ENCODE measurements around the gene HPCAL1.

The HPCAL1 gene

GRCh38 chr2:10368491-10369231 is 66.0 kb downstream of the HPCAL1 start:
- no peak for DNase-seq (ENCODE audit: low read depth in 1 of 2, low spot score in 1 of 2)

GRCh38 chr2:10369269-10370255 is 66.9 kb downstream of the HPCAL1 start:
- DNase-seq (ENCODE audit: low read depth in 1 of 2, low spot score in 1 of 2) = no peak

- DNase-seq (ENCODE audit: low read depth in 1 of 2, low spot score in 1 of 2) = no peak
These were observed 67.7 kb downstream of the HPCAL1 start for GRCh38 chr2:10370390-10370789.

GRCh38 chr2:10370895-10371294 is 68.2 kb downstream of the HPCAL1 start:
- no peak for DNase-seq (ENCODE audit: low read depth in 1 of 2, low spot score in 1 of 2)

- DNase-seq (ENCODE audit: low read depth in 1 of 2, low spot score in 1 of 2) = no peak
These were observed 68.9 kb downstream of the HPCAL1 start for GRCh38 chr2:10371441-10372196.

GRCh38 chr2:10372203-10372861 is 69.6 kb downstream of the HPCAL1 start:
- DNase-seq (ENCODE audit: low read depth in 1 of 2, low spot score in 1 of 2) = no peak

GRCh38 chr2:10372862-10373240 is 70.1 kb downstream of the HPCAL1 start:
- no peak for DNase-seq (ENCODE audit: low read depth in 1 of 2, low spot score in 1 of 2)

GRCh38 chr2:10373931-10374330 is 71.2 kb downstream of the HPCAL1 start:
- no peak for DNase-seq (ENCODE audit: low read depth in 1 of 2, low spot score in 1 of 2)

GRCh38 chr2:10374362-10374943 is 71.7 kb downstream of the HPCAL1 start:
- DNase-seq (ENCODE audit: low read depth in 1 of 2, low spot score in 1 of 2) = no peak

GRCh38 chr2:10375570-10376281 is 73.0 kb downstream of the HPCAL1 start:
- DNase-seq (ENCODE audit: low read depth in 1 of 2, low spot score in 1 of 2) = peak in 1 of 2 donors; percentile 13

- no peak for DNase-seq (ENCODE audit: low read depth in 1 of 2, low spot score in 1 of 2)
These were observed 74.5 kb downstream of the HPCAL1 start for GRCh38 chr2:10377052-10377746.

- no peak for DNase-seq (ENCODE audit: low read depth in 1 of 2, low spot score in 1 of 2)
These were observed 75.0 kb downstream of the HPCAL1 start for GRCh38 chr2:10377747-10378085.

GRCh38 chr2:10378189-10378588 is 75.5 kb downstream of the HPCAL1 start:
- DNase-seq (ENCODE audit: low read depth in 1 of 2, low spot score in 1 of 2) = peak in 1 of 2 donors; percentile 15

- no peak for DNase-seq (ENCODE audit: low read depth in 1 of 2, low spot score in 1 of 2)
These were observed 77.6 kb downstream of the HPCAL1 start for GRCh38 chr2:10380048-10380926.

GRCh38 chr2:10381997-10382353 is 79.3 kb downstream of the HPCAL1 start:
- no peak for DNase-seq (ENCODE audit: low read depth in 1 of 2, low spot score in 1 of 2)

- DNase-seq (ENCODE audit: low read depth in 1 of 2, low spot score in 1 of 2) = peak in 1 of 2 donors; percentile 3
These were observed 79.8 kb downstream of the HPCAL1 start for GRCh38 chr2:10382354-10383061.

- DNase-seq (ENCODE audit: low read depth in 1 of 2, low spot score in 1 of 2) = no peak
These were observed 81.4 kb downstream of the HPCAL1 start for GRCh38 chr2:10383960-10384734.
